K562 (cell line): ENCODE measurements around the gene CLCN6. TPM values are rescaled to one million over a fixed set of nuclear protein-coding genes. Genes with fewer than 3 reads are reported as not detected.

ENCODE experiments used
- CBX8 ChIP-seq: fragments of 200-600 bp; sonication (generic); IDR thresholded peaks from 2 replicates; pipeline ENCODE4 v1.6.1; 2012; ENCODE audit warnings: borderline replicate concordance, mixed run types, low read depth, mild to moderate bottlenecking, moderate library complexity, mixed read lengths, low read length, control low read depth, inconsistent platforms; ENCODE audit not compliant: poor library complexity, severe bottlenecking; ENCODE audit errors: extremely low read depth
- CHD1 ChIP-seq: fragments of 200-600 bp; sonication (generic); IDR thresholded peaks from one replicate; pipeline ENCODE4 v1.6.1; 2012; ENCODE audit warnings: mild to moderate bottlenecking, moderate library complexity, low read length, inconsistent platforms
- ETS2 ChIP-seq: IDR thresholded peaks from 2 replicates; pipeline ENCODE4 v1.6.1; 2016; ENCODE audit warnings: borderline replicate concordance, missing genetic modification characterization, mild to moderate bottlenecking, moderate library complexity, missing compliant biosample characterization; ENCODE audit not compliant: poor library complexity, severe bottlenecking
- HDAC3 ChIP-seq: fragments of 450-650 bp; IDR thresholded peaks from 2 replicates; pipeline ENCODE4 v1.6.1; 2018; ENCODE audit warnings: borderline replicate concordance, mild to moderate bottlenecking, moderate library complexity; ENCODE audit not compliant: partially characterized antibody
- HLTF ChIP-seq: fragments of 450-650 bp; IDR thresholded peaks from 2 replicates; pipeline ENCODE4 v1.6.1; 2016
- MAFG ChIP-seq: fragments of 450-650 bp; conservative IDR thresholded peaks from 2 replicates; pipeline ENCODE4 v1.6.1; 2016; ENCODE audit warnings: missing genetic modification characterization, missing compliant biosample characterization
- MIER1 ChIP-seq: fragments of 450-650 bp; IDR thresholded peaks from 2 replicates; pipeline ENCODE4 v1.6.1; 2016; ENCODE audit warnings: antibody characterized with exemption, mild to moderate bottlenecking, low read depth
- NFYB ChIP-seq: IDR thresholded peaks from 2 replicates; pipeline ENCODE4 v1.6.1; 2011; ENCODE audit warnings: mild to moderate bottlenecking, moderate library complexity; ENCODE audit not compliant: insufficient read length; ENCODE audit errors: extremely low read depth
- POLR2B ChIP-seq: fragments of 450-650 bp; IDR thresholded peaks from 2 replicates; pipeline ENCODE4 v1.6.1; 2018; ENCODE audit warnings: low read depth; ENCODE audit not compliant: partially characterized antibody
- POLR3A ChIP-seq: IDR thresholded peaks from 2 replicates; pipeline ENCODE4 v1.6.1; 2011; ENCODE audit warnings: borderline replicate concordance, mild to moderate bottlenecking, moderate library complexity; ENCODE audit not compliant: insufficient read length, insufficient read depth; ENCODE audit errors: extremely low read depth
- PRMT5 ChIP-seq: sonication (generic); formaldehyde crosslinking; IDR thresholded peaks from 2 replicates; pipeline ENCODE4 v1.5.0; 2020; ENCODE audit warnings: missing genetic modification reagents
- SP2 ChIP-seq: IDR thresholded peaks from 2 replicates; pipeline ENCODE4 v1.6.1; 2011; ENCODE audit warnings: mild to moderate bottlenecking, low read depth, low read length, moderate library complexity; ENCODE audit not compliant: poor library complexity, severe bottlenecking; ENCODE audit errors: extremely low read depth
- STAT5A ChIP-seq: IDR thresholded peaks from 2 replicates; pipeline ENCODE4 v1.6.1; 2012; ENCODE audit warnings: low read length, inconsistent platforms, borderline replicate concordance
- STAT5B ChIP-seq: fragments of 250-450 bp; sonication (Bioruptor Pico); IDR thresholded peaks from 2 replicates; pipeline ENCODE4 v1.8.0; 2021; ENCODE audit warnings: mild to moderate bottlenecking, inconsistent platforms
- TARDBP ChIP-seq: fragments of 450-650 bp; IDR thresholded peaks from 2 replicates; pipeline ENCODE4 v1.6.1; 2016
- TCF3 ChIP-seq: sonication (generic); formaldehyde crosslinking; IDR thresholded peaks from 2 replicates; pipeline ENCODE4 v1.4.0; 2020; ENCODE audit warnings: mild to moderate bottlenecking, missing genetic modification reagents
- ZBED1 ChIP-seq: IDR thresholded peaks from 2 replicates; pipeline ENCODE4 v1.6.1; 2014
- ZNF589 ChIP-seq: fragments of 200-800 bp; sonication (Bioruptor generic); IDR thresholded peaks from 2 replicates; pipeline ENCODE4 v1.6.1; 2016; ENCODE audit warnings: low read depth, missing genetic modification characterization, missing compliant biosample characterization
- ZZZ3 ChIP-seq: fragments of 450-650 bp; IDR thresholded peaks from 2 replicates; pipeline ENCODE4 v1.6.1; 2016; ENCODE audit warnings: antibody characterized with exemption, mild to moderate bottlenecking, moderate library complexity
- polyA plus RNA-seq, 8 experiments: library from polyadenylated mRNA; depleted of rRNA in 4 of 8; stranded (reverse) in 5 of 8; unstranded in 3 of 8; fragments of >200 nt; fragmentation: Nextera tagmentation in 2 of 8; fragmentation: Illumina TruSeq in 1 of 8; extraction: Ambion mirVana in 2 of 8; extraction: Trizol in 1 of 8; gene quantifications; 2 replicates each; pipeline versions ENCODE4 v1.2.1 to v1.2.3, GENCODE V29; 2011 to 2014; ENCODE audit warnings: inconsistent platforms in 1 of 8, missing spikeins in 1 of 8
- total RNA-seq, 7 experiments: library from RNA; depleted of rRNA in 6 of 7; stranded (reverse); fragments of >200 nt in 6 of 7; fragmentation: Illumina TruSeq in 2 of 7; extraction: Trizol in 2 of 7; gene quantifications; 2 replicates each; pipeline versions ENCODE4 v1.2.1 to v1.2.3, GENCODE V29; 2011 to 2021; ENCODE audit warnings: low replicate concordance in 1 of 7
- TF ChIP-seq, protein P1 (sequence below): sonication (generic); formaldehyde crosslinking; IDR thresholded peaks from 2 replicates; pipeline ENCODE4 v1.8.0; 2022; ENCODE audit warnings: missing genetic modification reagents, mild to moderate bottlenecking, moderate library complexity, borderline replicate concordance
- TF ChIP-seq, protein P2 (sequence below): fragments of 250-450 bp; sonication (Bioruptor Pico); IDR thresholded peaks from 2 replicates; pipeline ENCODE4 v1.8.0; 2021; ENCODE audit warnings: moderate library complexity, mild to moderate bottlenecking, inconsistent platforms
- TF ChIP-seq, protein P3 (sequence below): fragments of 250-450 bp; sonication (Bioruptor Pico); IDR thresholded peaks from 2 replicates; pipeline ENCODE4 v1.8.0; 2021; ENCODE audit warnings: mild to moderate bottlenecking, moderate library complexity
- TF ChIP-seq, protein P4 (sequence below): fragments of 250-450 bp; sonication (Bioruptor Pico); IDR thresholded peaks from 2 replicates; pipeline ENCODE4 v1.8.0; 2021; ENCODE audit warnings: moderate library complexity, mild to moderate bottlenecking, inconsistent platforms
- TF ChIP-seq, protein P5 (sequence below): fragments of 450-650 bp; IDR thresholded peaks from 2 replicates; pipeline ENCODE4 v1.6.1; 2016

The CLCN6 gene
- total and polyA plus RNA-seq, 9 of the 15 experiments (the other 6 are each of a cell fraction or from before 2014, with no cell fraction given) = 2.0 to 21.8 (median 13.6) TPM

DNA sequence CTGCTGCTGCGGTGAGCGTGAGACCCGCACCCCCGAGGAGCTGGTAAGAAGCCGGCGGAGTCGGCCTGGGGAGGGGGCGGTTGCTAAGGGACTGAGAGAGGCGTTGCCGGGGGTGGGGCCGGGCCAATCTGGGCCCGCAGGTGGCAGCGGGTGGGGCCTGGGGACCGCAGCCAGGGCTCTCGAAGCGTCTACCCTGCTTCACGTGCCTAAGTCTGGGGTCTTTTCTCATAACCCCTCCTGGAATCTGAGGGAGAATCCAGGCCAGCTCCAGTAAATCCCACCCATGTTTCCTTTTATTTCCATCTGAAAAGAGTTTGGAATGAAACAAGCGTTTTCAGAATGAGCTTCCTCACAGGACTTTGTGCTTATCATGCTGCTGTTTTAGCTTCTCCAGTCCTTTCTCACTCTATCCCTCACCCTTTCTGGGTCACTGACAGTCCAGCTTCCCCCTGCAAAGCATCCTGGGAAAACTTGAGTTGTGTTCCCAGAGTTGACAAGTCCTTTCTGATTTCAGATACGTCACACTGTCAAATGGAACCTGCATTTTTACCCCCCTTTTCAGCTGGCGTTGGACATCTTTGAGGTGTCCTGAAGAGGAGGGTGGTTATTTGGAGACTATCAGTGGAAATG is 431 bp downstream of the CLCN6 start (continued):
- TF ChIP-seq CBX8 = no peak
- no peak for TF ChIP-seq MIER1
- TF ChIP-seq POLR3A = no peak
- peak; percentile 41 for TF ChIP-seq POLR2B
- TF ChIP-seq, protein P1, sequence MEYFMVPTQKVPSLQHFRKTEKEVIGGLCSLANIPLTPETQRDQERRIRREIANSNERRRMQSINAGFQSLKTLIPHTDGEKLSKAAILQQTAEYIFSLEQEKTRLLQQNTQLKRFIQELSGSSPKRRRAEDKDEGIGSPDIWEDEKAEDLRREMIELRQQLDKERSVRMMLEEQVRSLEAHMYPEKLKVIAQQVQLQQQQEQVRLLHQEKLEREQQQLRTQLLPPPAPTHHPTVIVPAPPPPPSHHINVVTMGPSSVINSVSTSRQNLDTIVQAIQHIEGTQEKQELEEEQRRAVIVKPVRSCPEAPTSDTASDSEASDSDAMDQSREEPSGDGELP (CRISPR knock-in tag) = no peak
- TF ChIP-seq, protein P2, sequence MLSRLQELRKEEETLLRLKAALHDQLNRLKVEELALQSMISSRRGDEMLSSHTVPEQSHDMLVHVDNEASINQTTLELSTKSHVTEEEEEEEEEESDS (CRISPR knock-in tag) = no peak
- TF ChIP-seq STAT5A = no peak; the same call in 1 of the 2 replicates
- no peak for TF ChIP-seq MAFG (tag)
- TF ChIP-seq NFYB = no peak
- TF ChIP-seq ZZZ3 = no peak
- TF ChIP-seq PRMT5 (CRISPR knock-in tag) = no peak
- TF ChIP-seq, protein P3, sequence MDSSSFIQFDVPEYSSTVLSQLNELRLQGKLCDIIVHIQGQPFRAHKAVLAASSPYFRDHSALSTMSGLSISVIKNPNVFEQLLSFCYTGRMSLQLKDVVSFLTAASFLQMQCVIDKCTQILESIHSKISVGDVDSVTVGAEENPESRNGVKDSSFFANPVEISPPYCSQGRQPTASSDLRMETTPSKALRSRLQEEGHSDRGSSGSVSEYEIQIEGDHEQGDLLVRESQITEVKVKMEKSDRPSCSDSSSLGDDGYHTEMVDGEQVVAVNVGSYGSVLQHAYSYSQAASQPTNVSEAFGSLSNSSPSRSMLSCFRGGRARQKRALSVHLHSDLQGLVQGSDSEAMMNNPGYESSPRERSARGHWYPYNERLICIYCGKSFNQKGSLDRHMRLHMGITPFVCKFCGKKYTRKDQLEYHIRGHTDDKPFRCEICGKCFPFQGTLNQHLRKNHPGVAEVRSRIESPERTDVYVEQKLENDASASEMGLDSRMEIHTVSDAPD (CRISPR knock-in tag) = no peak
- TF ChIP-seq TARDBP = no peak
- no peak for TF ChIP-seq HDAC3
- no peak for TF ChIP-seq ZBED1
- no peak for TF ChIP-seq STAT5B (CRISPR knock-in tag)
- no peak for TF ChIP-seq SP2
- peak; percentile 7 for TF ChIP-seq HLTF
- TF ChIP-seq CHD1 = no peak
- TF ChIP-seq, protein P4, sequence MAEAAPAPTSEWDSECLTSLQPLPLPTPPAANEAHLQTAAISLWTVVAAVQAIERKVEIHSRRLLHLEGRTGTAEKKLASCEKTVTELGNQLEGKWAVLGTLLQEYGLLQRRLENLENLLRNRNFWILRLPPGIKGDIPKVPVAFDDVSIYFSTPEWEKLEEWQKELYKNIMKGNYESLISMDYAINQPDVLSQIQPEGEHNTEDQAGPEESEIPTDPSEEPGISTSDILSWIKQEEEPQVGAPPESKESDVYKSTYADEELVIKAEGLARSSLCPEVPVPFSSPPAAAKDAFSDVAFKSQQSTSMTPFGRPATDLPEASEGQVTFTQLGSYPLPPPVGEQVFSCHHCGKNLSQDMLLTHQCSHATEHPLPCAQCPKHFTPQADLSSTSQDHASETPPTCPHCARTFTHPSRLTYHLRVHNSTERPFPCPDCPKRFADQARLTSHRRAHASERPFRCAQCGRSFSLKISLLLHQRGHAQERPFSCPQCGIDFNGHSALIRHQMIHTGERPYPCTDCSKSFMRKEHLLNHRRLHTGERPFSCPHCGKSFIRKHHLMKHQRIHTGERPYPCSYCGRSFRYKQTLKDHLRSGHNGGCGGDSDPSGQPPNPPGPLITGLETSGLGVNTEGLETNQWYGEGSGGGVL = no peak
- no peak for TF ChIP-seq ZNF589 (CRISPR knock-in tag)
- TF ChIP-seq TCF3 (CRISPR knock-in tag) = peak; percentile 47; the same call in 1 of the 2 replicates
- TF ChIP-seq, protein P5, sequence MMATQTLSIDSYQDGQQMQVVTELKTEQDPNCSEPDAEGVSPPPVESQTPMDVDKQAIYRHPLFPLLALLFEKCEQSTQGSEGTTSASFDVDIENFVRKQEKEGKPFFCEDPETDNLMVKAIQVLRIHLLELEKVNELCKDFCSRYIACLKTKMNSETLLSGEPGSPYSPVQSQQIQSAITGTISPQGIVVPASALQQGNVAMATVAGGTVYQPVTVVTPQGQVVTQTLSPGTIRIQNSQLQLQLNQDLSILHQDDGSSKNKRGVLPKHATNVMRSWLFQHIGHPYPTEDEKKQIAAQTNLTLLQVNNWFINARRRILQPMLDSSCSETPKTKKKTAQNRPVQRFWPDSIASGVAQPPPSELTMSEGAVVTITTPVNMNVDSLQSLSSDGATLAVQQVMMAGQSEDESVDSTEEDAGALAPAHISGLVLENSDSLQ = peak; percentile 33; the same call in 1 of the 2 replicates
- TF ChIP-seq ETS2 (tag) = no peak
